HG03342 (cell line): ENCODE measurements around the gene ADORA2A.

Source experiments
- ATAC-seq: cut with Tn5 transposase; IDR thresholded peaks from one replicate; pipeline ENCODE4 v1.9.1; 2021; ENCODE audit warnings: mild to moderate bottlenecking, moderate library complexity; ENCODE audit not compliant: unreplicated experiment

The ADORA2A gene

GRCh38 chr22:24402460-24403192 is 24.8 kb upstream of the ADORA2A start:
- ATAC-seq, result no peak

- ATAC-seq, result no peak
These were observed 24.1 kb upstream of the ADORA2A start for GRCh38 chr22:24403346-24403745.

- ATAC-seq, result no peak
These were observed 22.7 kb upstream of the ADORA2A start for GRCh38 chr22:24404561-24405275.

GRCh38 chr22:24405631-24406321 is 21.6 kb upstream of the ADORA2A start:
- ATAC-seq, result no peak

- ATAC-seq, result no peak
These were observed 20.8 kb upstream of the ADORA2A start for GRCh38 chr22:24406322-24407277.

GRCh38 chr22:24407278-24407665 is 20.1 kb upstream of the ADORA2A start:
- ATAC-seq, result no peak

- no peak for ATAC-seq
These were observed 19.5 kb upstream of the ADORA2A start for GRCh38 chr22:24407884-24408283.

- ATAC-seq, result no peak
These were observed 18.8 kb upstream of the ADORA2A start for GRCh38 chr22:24408630-24409029.

GRCh38 chr22:24409707-24410106 is 17.7 kb upstream of the ADORA2A start:
- no peak for ATAC-seq

- ATAC-seq, result no peak
These were observed 17.1 kb upstream of the ADORA2A start for GRCh38 chr22:24410110-24410856.

GRCh38 chr22:24411256-24412004 is 16.0 kb upstream of the ADORA2A start:
- ATAC-seq, result no peak

- ATAC-seq, result no peak
These were observed 15.1 kb upstream of the ADORA2A start for GRCh38 chr22:24412274-24412673.

GRCh38 chr22:24413271-24413670 is 14.1 kb upstream of the ADORA2A start:
- no peak for ATAC-seq

GRCh38 chr22:24413736-24414385 is 13.5 kb upstream of the ADORA2A start:
- ATAC-seq, result no peak

GRCh38 chr22:24414523-24414922 is 12.9 kb upstream of the ADORA2A start:
- ATAC-seq, result no peak

GRCh38 chr22:24414984-24415945 is 12.1 kb upstream of the ADORA2A start:
- ATAC-seq, result no peak

- no peak for ATAC-seq
These were observed 11.3 kb upstream of the ADORA2A start for GRCh38 chr22:24416095-24416494.

GRCh38 chr22:24416611-24417010 is 10.8 kb upstream of the ADORA2A start:
- no peak for ATAC-seq
